Fibroblast of skin of right quadriceps (primary cell): ENCODE data around the gene LIPE.
A peak's percentile ranks its signal among the peaks of the same experiment; 100 is the strongest.
"Not testable (repeated sequence)": the region's sequence is repeated elsewhere in the genome, so short reads cannot be mapped to it uniquely, and the experiment has no call there.

ENCODE experiments used
- DNase-seq: peaks from one replicate; pipeline ENCODE4 v3.0.0-alpha.2; 2013

Gene LIPE

GRCh38 chr19:42427313-42427712 lies at the start of gene LIPE:
TSS of gene LIPE (minus strand) at chr19:42427388. CDS start at chr19:42427149, 239 bp downstream.
- peak; percentile 41 for DNase-seq

- DNase-seq = no peak
These were observed 48.2 kb upstream of the LIPE start for GRCh38 chr19:42475366-42475765.

GRCh38 chr19:42474743-42475142 lies 47.6 kb upstream of the LIPE start:
- DNase-seq = no peak

- no peak for DNase-seq
These were observed 46.5 kb upstream of the LIPE start for GRCh38 chr19:42473686-42474085.

- DNase-seq = no peak
These were observed 45.4 kb upstream of the LIPE start for GRCh38 chr19:42472402-42473147.

- peak; percentile 20 for DNase-seq
These were observed 44.5 kb upstream of the LIPE start for GRCh38 chr19:42471554-42472249.

GRCh38 chr19:42469311-42470235 lies 42.4 kb upstream of the LIPE start:
- DNase-seq = peak; percentile 61

- DNase-seq = peak; percentile 95
These were observed 41.1 kb upstream of the LIPE start for GRCh38 chr19:42468273-42468796.

- DNase-seq = peak; percentile 68
These were observed 40.1 kb upstream of the LIPE start for GRCh38 chr19:42467183-42467760.

GRCh38 chr19:42466521-42467182 lies 39.5 kb upstream of the LIPE start:
- peak; percentile 31 for DNase-seq

- no peak for DNase-seq
These were observed 38.7 kb upstream of the LIPE start for GRCh38 chr19:42465827-42466280.

- DNase-seq = no peak
These were observed 34.6 kb upstream of the LIPE start for GRCh38 chr19:42461700-42462324.

GRCh38 chr19:42461231-42461630 lies 34.0 kb upstream of the LIPE start:
- DNase-seq = not testable (repeated sequence)

GRCh38 chr19:42459926-42460325 lies 32.7 kb upstream of the LIPE start:
- DNase-seq = no peak

GRCh38 chr19:42455621-42456081 lies 28.5 kb upstream of the LIPE start:
- no peak for DNase-seq

- no peak for DNase-seq
These were observed 27.9 kb upstream of the LIPE start for GRCh38 chr19:42455086-42455485.

GRCh38 chr19:42452590-42452989 lies 25.4 kb upstream of the LIPE start:
- no peak for DNase-seq

GRCh38 chr19:42450314-42450934 lies 23.2 kb upstream of the LIPE start:
- DNase-seq = peak; percentile 71

GRCh38 chr19:42448306-42448705 lies 21.1 kb upstream of the LIPE start:
- not testable (repeated sequence) for DNase-seq

GRCh38 chr19:42445948-42446347 lies 18.8 kb upstream of the LIPE start:
- no peak for DNase-seq

GRCh38 chr19:42443944-42444398 lies 16.8 kb upstream of the LIPE start:
- no peak for DNase-seq
